WTC11 (cell line): ENCODE results near the gene LRRC38. TPM values are rescaled to one million over a fixed set of nuclear protein-coding genes. Genes with fewer than 3 reads are reported as not detected.

Experiments used
- ATAC-seq: fragments of 200-7000 bp; cut with Tn5 transposase; 2 replicates; pipeline ENCODE4 v1.10.0; 2021; ENCODE audit warnings: mild to moderate bottlenecking, moderate library complexity
- CTCF ChIA-PET: fragments of 300-600 bp; sonication (Branson Sonifier 250); formaldehyde crosslinking; loops from one replicate; lab custom pipeline; 2021; ENCODE audit warnings: antibody characterized with exemption; lab: Charles Lee
- POLR2A ChIA-PET: fragments of 350-600 bp; sonication (Branson Sonifier 250); formaldehyde crosslinking; loops from one replicate; lab custom pipeline; 2021; ENCODE audit warnings: antibody characterized with exemption; lab: Charles Lee
- DNase-seq: peaks from one replicate; pipeline ENCODE4 v3.0.0; 2021; ENCODE audit warnings: low spot score
- H3K27ac Mint-ChIP-seq: 2 replicates; pipeline ENCODE4 v1.8.0; 2021; ENCODE audit warnings: mixed read lengths
- H3K27me3 Mint-ChIP-seq: 2 replicates; pipeline ENCODE4 v1.8.0; 2021; ENCODE audit warnings: low read depth, mild to moderate bottlenecking, moderate library complexity, mixed read lengths
- H3K36me3 Mint-ChIP-seq: 2 replicates; pipeline ENCODE4 v1.8.0; 2021; ENCODE audit warnings: mixed read lengths
- H3K4me1 Mint-ChIP-seq: 2 replicates; pipeline ENCODE4 v1.8.0; 2022; ENCODE audit warnings: mixed read lengths
- H3K4me3 Mint-ChIP-seq: 2 replicates; pipeline ENCODE4 v1.8.0; 2021; ENCODE audit warnings: mild to moderate bottlenecking, moderate library complexity, mixed read lengths
- H3K9me3 Mint-ChIP-seq: 2 replicates; pipeline ENCODE4 v1.8.0; 2021; ENCODE audit warnings: mixed read lengths
- ATF1 ChIP-seq: sonication (generic); formaldehyde crosslinking; IDR thresholded peaks from 2 replicates; pipeline ENCODE4 v1.8.1; 2023; ENCODE audit warnings: mild to moderate bottlenecking, moderate library complexity, missing genetic modification reagents
- CREB1 ChIP-seq: sonication (generic); formaldehyde crosslinking; IDR thresholded peaks from 2 replicates; pipeline ENCODE4 v1.8.0; 2023; ENCODE audit warnings: mild to moderate bottlenecking, missing genetic modification reagents
- ESRRA ChIP-seq: sonication (generic); formaldehyde crosslinking; IDR thresholded peaks from 2 replicates; pipeline ENCODE4 v1.8.1; 2022; ENCODE audit warnings: mild to moderate bottlenecking, missing genetic modification reagents, borderline replicate concordance
- FOXJ3 ChIP-seq: sonication (generic); formaldehyde crosslinking; IDR thresholded peaks from 2 replicates; pipeline ENCODE4 v1.9.0; 2021; ENCODE audit warnings: missing genetic modification reagents, mild to moderate bottlenecking, borderline replicate concordance
- GTF2I ChIP-seq: fragments of 250-450 bp; sonication (Bioruptor Pico); conservative IDR thresholded peaks from 2 replicates; pipeline ENCODE4 v1.4.0; 2021; ENCODE audit warnings: mild to moderate bottlenecking
- NR2C2 ChIP-seq: sonication (generic); formaldehyde crosslinking; IDR thresholded peaks from 2 replicates; pipeline ENCODE4 v1.8.0; 2022; ENCODE audit warnings: mild to moderate bottlenecking, missing genetic modification reagents
- PRRX2 ChIP-seq: fragments of 250-450 bp; sonication (Bioruptor Pico); IDR thresholded peaks from 2 replicates; pipeline ENCODE4 v1.8.0; 2021; ENCODE audit warnings: mild to moderate bottlenecking
- SOX15 ChIP-seq: fragments of 250-450 bp; sonication (Bioruptor Pico); IDR thresholded peaks from 2 replicates; pipeline ENCODE4 v1.9.0; 2021; ENCODE audit warnings: mild to moderate bottlenecking
- SP1 ChIP-seq: sonication (generic); formaldehyde crosslinking; conservative IDR thresholded peaks from 2 replicates; pipeline ENCODE4 v1.8.1; 2022; ENCODE audit warnings: missing genetic modification reagents
- total RNA-seq: library from RNA; stranded (reverse); gene quantifications from 3 replicates; pipeline ENCODE4 v1.2.3, GENCODE V29; 2021
- TF ChIP-seq, protein P1 (sequence below): sonication (generic); formaldehyde crosslinking; IDR thresholded peaks from 2 replicates; pipeline ENCODE4 v1.8.1; 2023; ENCODE audit warnings: mild to moderate bottlenecking, missing genetic modification reagents, moderate library complexity
- TF ChIP-seq, protein P2 (sequence below): sonication (generic); formaldehyde crosslinking; IDR thresholded peaks from 2 replicates; pipeline ENCODE4 v1.8.0; 2023; ENCODE audit warnings: missing genetic modification reagents, mild to moderate bottlenecking, borderline replicate concordance
- TF ChIP-seq, protein P3 (sequence below): sonication (generic); formaldehyde crosslinking; IDR thresholded peaks from 2 replicates; pipeline ENCODE4 v1.8.0; 2022; ENCODE audit warnings: missing genetic modification reagents
- TF ChIP-seq, protein P4 (sequence below): sonication (generic); formaldehyde crosslinking; IDR thresholded peaks from 2 replicates; pipeline ENCODE4 v1.8.1; 2023; ENCODE audit warnings: mild to moderate bottlenecking, missing genetic modification reagents, moderate library complexity
- TF ChIP-seq, protein P5 (sequence below): sonication (generic); formaldehyde crosslinking; IDR thresholded peaks from 2 replicates; pipeline ENCODE4 v1.8.0; 2022; ENCODE audit warnings: mild to moderate bottlenecking, missing genetic modification reagents

The LRRC38 gene
- total RNA-seq, 1 experiment from 2014 or later: 0.15 TPM

DNA sequence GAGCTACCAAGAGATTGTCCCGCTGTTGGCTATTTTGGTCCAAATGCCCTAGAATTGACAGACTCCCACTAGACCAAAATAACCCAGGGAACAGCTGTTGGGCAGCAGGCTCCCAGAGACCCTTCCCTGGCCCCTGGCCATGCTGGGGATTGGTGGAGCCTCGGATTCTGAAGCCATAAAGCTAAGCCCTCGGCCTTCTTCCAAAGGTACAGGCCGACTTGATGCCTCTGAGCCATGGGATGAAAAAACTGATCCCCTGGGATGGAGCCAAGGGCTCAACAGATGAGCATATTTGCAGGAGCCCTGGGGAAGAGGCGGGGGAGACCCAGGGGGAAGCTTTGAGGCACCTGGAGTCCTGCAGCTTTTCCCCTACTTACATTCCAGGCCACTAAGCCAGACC lies 1.0 kb upstream of the LRRC38 start:
- Mint-ChIP-seq H3K27me3 (peaks cover 89% of the 10 kb centered on the region), H3K9me3 (peaks cover 5% of the 10 kb centered on the region), H3K27ac (no peak overlapping the region), H3K36me3 (no peaks in the 10 kb centered on the region), H3K4me3 (peak overlapping the region; percentile 34; the same call in 1 of the 2 replicates), H3K4me1 (peaks cover 13% of the 10 kb centered on the region)
- POLR2A ChIA-PET: interaction anchor here (0.7 kb wide), 2 partner anchors 75 to 1264 kb away, joined by 3 read pairs; no protein-coding TSS in a partner anchor
- no peak for TF ChIP-seq SP1 (CRISPR knock-in tag)
- TF ChIP-seq, protein P1, sequence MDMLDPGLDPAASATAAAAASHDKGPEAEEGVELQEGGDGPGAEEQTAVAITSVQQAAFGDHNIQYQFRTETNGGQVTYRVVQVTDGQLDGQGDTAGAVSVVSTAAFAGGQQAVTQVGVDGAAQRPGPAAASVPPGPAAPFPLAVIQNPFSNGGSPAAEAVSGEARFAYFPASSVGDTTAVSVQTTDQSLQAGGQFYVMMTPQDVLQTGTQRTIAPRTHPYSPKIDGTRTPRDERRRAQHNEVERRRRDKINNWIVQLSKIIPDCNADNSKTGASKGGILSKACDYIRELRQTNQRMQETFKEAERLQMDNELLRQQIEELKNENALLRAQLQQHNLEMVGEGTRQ (CRISPR knock-in tag): no peak
- no peak for TF ChIP-seq GTF2I
- no peak for TF ChIP-seq ATF1
- TF ChIP-seq, protein P2, sequence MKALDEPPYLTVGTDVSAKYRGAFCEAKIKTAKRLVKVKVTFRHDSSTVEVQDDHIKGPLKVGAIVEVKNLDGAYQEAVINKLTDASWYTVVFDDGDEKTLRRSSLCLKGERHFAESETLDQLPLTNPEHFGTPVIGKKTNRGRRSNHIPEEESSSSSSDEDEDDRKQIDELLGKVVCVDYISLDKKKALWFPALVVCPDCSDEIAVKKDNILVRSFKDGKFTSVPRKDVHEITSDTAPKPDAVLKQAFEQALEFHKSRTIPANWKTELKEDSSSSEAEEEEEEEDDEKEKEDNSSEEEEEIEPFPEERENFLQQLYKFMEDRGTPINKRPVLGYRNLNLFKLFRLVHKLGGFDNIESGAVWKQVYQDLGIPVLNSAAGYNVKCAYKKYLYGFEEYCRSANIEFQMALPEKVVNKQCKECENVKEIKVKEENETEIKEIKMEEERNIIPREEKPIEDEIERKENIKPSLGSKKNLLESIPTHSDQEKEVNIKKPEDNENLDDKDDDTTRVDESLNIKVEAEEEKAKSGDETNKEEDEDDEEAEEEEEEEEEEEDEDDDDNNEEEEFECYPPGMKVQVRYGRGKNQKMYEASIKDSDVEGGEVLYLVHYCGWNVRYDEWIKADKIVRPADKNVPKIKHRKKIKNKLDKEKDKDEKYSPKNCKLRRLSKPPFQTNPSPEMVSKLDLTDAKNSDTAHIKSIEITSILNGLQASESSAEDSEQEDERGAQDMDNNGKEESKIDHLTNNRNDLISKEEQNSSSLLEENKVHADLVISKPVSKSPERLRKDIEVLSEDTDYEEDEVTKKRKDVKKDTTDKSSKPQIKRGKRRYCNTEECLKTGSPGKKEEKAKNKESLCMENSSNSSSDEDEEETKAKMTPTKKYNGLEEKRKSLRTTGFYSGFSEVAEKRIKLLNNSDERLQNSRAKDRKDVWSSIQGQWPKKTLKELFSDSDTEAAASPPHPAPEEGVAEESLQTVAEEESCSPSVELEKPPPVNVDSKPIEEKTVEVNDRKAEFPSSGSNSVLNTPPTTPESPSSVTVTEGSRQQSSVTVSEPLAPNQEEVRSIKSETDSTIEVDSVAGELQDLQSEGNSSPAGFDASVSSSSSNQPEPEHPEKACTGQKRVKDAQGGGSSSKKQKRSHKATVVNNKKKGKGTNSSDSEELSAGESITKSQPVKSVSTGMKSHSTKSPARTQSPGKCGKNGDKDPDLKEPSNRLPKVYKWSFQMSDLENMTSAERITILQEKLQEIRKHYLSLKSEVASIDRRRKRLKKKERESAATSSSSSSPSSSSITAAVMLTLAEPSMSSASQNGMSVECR (CRISPR knock-in tag): no peak
- TF ChIP-seq NR2C2 (CRISPR knock-in tag): no peak
- TF ChIP-seq, protein P3, sequence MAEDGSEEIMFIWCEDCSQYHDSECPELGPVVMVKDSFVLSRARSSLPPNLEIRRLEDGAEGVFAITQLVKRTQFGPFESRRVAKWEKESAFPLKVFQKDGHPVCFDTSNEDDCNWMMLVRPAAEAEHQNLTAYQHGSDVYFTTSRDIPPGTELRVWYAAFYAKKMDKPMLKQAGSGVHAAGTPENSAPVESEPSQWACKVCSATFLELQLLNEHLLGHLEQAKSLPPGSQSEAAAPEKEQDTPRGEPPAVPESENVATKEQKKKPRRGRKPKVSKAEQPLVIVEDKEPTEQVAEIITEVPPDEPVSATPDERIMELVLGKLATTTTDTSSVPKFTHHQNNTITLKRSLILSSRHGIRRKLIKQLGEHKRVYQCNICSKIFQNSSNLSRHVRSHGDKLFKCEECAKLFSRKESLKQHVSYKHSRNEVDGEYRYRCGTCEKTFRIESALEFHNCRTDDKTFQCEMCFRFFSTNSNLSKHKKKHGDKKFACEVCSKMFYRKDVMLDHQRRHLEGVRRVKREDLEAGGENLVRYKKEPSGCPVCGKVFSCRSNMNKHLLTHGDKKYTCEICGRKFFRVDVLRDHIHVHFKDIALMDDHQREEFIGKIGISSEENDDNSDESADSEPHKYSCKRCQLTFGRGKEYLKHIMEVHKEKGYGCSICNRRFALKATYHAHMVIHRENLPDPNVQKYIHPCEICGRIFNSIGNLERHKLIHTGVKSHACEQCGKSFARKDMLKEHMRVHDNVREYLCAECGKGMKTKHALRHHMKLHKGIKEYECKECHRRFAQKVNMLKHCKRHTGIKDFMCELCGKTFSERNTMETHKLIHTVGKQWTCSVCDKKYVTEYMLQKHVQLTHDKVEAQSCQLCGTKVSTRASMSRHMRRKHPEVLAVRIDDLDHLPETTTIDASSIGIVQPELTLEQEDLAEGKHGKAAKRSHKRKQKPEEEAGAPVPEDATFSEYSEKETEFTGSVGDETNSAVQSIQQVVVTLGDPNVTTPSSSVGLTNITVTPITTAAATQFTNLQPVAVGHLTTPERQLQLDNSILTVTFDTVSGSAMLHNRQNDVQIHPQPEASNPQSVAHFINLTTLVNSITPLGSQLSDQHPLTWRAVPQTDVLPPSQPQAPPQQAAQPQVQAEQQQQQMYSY (CRISPR knock-in tag): no peak
- TF ChIP-seq, protein P4, sequence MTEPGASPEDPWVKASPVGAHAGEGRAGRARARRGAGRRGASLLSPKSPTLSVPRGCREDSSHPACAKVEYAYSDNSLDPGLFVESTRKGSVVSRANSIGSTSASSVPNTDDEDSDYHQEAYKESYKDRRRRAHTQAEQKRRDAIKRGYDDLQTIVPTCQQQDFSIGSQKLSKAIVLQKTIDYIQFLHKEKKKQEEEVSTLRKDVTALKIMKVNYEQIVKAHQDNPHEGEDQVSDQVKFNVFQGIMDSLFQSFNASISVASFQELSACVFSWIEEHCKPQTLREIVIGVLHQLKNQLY: no peak
- TF ChIP-seq SOX15 (CRISPR knock-in tag): no peak
- TF ChIP-seq, protein P5, sequence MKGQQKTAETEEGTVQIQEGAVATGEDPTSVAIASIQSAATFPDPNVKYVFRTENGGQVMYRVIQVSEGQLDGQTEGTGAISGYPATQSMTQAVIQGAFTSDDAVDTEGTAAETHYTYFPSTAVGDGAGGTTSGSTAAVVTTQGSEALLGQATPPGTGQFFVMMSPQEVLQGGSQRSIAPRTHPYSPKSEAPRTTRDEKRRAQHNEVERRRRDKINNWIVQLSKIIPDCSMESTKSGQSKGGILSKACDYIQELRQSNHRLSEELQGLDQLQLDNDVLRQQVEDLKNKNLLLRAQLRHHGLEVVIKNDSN (CRISPR knock-in tag): no peak
- TF ChIP-seq CREB1: no peak
- no peak for TF ChIP-seq PRRX2 (CRISPR knock-in tag)
- no peak for TF ChIP-seq FOXJ3 (CRISPR knock-in tag)
- TF ChIP-seq ESRRA (CRISPR knock-in tag): no peak
- CTCF ChIA-PET: interaction anchor here (0.6 to 2.3 kb wide), 5 partner anchors 10 to 56 kb away, joined by 3 to 7 read pairs (median 5); no protein-coding TSS in a partner anchor
- DNase-seq (no peak), ATAC-seq (no peak)
